DND-41 (cell line): Measurements from ENCODE around the gene HMX2.

Experiments
- EZH2 ChIP-seq: IDR thresholded peaks from 3 replicates; pipeline ENCODE4 v1.6.1; 2012; ENCODE audit warnings: borderline replicate concordance, low read depth, mild to moderate bottlenecking, moderate library complexity, low read length, inconsistent platforms; ENCODE audit not compliant: severe bottlenecking
- TF ChIP-seq, protein P1 (sequence below): IDR thresholded peaks from 2 replicates; pipeline ENCODE4 v1.5.1; 2012; ENCODE audit warnings: borderline replicate concordance, low read length, moderate library complexity, mild to moderate bottlenecking; ENCODE audit not compliant: poor library complexity, severe bottlenecking; ENCODE audit errors: extremely low read depth

DNA sequence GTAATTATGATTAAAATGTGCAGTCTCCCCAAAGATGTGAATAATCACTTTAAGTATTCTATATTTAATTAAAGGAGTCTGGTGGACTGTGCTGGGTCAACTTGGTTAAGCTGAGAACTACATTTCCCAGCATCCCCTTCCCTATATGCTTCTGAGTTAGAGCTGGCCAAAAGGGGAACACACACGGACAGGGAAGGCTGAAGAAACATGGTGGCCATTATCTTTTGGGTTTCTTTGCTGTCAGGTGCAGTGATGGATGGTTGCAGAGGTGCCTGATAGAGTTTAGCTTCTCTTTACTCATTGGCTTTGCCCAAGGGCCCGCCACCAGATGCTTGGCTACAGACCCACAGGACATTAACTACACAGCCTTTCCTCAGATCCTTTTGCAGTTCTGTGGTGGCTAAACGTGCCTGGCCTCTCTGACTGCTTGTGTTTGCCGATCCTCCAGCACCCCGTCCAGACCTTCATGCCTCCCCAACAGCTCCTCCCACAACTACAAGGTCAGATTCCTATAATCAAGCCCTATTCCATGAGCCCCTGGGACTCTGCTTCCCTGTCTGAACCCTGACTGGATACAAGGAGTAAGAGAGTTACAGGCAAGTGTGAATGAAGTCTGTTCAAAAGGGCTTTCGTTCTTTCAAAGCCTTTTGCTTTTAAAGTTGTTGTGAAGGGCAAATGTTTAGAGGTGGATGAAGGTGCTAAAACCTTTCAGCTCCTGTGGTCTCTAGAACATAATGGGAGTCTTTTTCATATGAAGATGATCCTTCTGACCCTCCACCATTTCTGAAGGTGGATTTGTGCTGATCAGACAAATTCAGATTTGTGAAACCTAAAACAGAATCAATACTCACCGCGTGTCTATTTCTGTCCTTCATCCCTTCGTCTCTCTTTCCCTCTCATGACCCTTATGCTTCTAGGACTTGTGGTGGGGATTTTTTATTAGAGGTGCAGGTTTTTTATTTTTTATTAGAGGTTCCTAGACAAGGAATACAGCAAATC lies 27.8 kb downstream of the HMX2 start:
- TF ChIP-seq, protein P1, sequence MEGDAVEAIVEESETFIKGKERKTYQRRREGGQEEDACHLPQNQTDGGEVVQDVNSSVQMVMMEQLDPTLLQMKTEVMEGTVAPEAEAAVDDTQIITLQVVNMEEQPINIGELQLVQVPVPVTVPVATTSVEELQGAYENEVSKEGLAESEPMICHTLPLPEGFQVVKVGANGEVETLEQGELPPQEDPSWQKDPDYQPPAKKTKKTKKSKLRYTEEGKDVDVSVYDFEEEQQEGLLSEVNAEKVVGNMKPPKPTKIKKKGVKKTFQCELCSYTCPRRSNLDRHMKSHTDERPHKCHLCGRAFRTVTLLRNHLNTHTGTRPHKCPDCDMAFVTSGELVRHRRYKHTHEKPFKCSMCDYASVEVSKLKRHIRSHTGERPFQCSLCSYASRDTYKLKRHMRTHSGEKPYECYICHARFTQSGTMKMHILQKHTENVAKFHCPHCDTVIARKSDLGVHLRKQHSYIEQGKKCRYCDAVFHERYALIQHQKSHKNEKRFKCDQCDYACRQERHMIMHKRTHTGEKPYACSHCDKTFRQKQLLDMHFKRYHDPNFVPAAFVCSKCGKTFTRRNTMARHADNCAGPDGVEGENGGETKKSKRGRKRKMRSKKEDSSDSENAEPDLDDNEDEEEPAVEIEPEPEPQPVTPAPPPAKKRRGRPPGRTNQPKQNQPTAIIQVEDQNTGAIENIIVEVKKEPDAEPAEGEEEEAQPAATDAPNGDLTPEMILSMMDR = no peak
- TF ChIP-seq EZH2 = no peak
